GM04503 (cell line): ENCODE results near the gene URI1.

Experiments used
- DNase-seq: peaks from one replicate; pipeline ENCODE4 v3.0.0-alpha.2; 2012; ENCODE audit warnings: low read depth

The URI1 gene

DNA sequence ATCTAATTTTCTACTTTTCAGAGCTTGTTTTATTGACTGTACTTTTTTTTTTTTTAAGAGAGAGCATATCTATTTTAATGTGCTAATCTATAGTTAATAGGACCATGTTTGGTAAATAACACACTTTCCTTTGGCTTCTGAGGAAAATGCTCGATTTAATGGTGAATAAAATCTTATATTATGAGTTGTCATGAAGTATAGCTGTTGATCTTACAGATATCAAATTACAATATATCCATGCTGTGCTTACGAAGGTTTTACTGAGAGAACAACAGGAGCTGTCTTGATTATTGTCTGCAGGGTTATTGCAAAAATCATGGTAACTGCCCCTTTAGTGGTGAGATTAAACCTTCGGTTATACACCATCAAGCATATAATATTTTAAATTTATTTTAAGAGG, 29.6 kb downstream of the URI1 start:
- DNase-seq, result no peak

DNA sequence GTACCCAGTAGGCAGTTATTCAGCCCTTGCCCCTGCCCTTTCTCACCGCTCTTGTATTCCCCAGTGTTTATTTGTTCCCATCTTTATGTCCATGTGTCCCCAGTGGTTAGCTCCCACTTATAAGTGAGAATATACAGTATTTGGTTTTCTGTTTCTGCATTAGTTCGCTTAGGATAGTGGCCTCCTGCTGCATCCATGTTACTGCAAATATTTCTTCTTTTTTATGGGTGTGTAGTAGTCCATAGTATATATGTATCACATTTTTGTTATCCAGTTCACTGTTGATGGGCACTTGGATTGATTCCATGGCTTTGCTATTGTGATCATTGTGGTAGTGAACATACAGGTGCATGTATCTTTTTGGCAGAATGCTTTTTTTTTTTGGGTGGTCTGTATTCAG, 32.7 kb downstream of the URI1 start:
- DNase-seq, result no peak

DNA sequence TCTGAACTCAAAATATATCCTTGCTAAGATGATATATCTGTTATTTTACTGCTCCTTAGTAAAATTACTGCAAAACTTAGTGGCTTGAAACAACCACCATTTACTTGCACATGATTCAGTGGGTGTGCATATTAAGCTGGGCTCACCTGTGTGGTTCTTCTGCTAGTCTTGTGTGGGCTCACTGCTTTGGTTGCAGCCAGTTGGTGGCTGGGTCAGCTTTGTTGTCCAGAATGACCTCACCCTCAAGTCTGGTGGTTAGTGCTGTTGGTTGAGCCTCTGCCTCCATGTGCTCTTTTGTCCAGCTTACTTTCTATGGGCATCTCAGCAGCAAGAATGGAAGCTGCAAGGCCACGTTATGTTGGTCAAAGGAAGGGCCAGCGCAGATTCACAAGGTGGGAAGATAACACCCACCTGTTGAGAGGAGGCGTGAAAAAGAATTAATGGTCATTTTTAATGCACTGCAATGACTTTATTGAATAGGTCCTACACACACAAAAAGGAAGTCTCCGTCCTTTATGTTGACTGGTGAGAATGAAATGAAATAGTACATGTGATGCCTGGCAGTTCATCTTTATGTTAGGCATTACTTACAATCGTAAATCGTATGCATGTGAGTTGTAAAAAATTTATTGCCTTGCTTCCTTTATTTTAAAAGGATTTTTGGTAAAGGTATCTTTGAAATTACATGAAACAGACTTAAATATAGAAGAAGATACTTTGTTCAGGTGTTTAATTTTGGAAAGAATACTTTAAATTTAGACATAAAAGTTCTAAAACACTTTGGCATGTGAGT, 34.3 kb downstream of the URI1 start:
- DNase-seq, result no peak

DNA sequence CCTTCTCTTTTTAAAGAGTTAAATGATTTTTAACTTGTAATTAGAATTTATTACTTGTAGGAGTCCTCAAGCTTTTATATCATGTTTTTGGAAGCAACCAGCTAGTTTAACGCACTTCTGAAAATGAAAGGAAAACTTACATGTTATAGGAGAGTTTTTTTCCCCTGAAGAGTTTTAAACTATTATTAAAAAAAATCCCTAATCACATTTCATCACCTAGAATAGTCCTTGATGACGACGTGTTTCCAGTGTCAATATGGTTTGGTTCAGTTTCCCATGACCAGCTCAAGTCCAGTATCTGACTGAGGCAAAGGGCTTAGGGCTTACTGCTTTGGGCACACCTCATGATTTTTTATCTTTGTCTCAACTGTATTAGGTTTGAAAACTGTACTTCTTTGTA, 36.0 kb downstream of the URI1 start:
- no peak for DNase-seq

DNA sequence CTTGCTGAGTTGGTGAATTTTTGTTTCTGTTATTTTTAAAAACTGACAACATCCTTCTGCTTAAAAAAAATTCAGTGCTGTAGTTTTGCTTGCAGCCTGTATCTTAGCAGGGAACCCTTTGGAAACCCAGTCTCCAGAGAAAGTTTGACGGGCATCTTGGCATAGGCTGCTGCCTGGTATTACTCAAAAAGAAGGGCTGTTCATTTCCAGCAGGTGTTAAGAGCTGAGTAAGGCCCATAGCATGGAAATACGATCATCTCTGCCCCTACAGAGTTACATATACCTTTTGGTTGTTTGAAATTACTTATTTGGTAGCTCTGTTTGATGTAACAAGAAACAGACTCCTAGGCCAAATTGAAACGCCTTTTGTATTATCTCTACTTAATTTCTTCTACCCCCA, 41.5 kb downstream of the URI1 start:
- DNase-seq, result no peak

DNA sequence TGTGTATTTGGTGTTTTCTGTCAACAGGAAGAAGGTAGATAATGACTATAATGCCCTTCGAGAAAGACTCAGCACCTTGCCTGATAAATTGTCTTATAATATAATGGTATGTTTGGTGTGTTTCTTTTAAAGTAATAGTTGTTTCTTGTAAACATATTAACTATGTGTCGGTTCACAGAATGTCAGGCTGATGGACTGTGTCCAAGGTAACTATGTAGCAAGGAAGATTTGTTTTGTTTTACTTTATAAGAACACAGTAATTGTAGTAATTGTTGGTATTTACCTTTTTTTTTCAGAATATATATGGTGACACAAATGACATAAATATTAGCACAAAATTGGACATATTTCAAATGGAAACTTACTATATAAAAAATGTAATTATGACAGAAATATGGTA, 43.2 kb downstream of the URI1 start:
- no peak for DNase-seq

DNA sequence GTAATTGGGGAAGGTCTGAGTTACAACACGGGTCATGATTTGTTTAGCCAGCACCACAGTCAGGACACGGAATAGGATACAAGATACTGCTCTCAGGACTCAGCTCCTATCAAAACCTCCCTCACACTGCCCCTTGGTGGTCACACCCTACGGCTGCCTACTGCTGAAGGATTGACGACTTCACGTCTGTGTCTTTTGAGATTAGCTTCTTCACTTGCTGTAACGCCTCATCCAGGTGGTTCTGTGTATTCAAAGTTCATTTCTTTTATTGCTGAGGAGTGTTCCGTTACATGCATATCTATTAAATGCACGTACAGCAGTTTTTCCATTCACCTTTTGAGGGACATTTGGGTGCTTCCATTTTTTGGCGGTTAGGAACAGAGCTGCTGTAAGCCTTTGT, 46.3 kb downstream of the URI1 start:
- no peak for DNase-seq

DNA sequence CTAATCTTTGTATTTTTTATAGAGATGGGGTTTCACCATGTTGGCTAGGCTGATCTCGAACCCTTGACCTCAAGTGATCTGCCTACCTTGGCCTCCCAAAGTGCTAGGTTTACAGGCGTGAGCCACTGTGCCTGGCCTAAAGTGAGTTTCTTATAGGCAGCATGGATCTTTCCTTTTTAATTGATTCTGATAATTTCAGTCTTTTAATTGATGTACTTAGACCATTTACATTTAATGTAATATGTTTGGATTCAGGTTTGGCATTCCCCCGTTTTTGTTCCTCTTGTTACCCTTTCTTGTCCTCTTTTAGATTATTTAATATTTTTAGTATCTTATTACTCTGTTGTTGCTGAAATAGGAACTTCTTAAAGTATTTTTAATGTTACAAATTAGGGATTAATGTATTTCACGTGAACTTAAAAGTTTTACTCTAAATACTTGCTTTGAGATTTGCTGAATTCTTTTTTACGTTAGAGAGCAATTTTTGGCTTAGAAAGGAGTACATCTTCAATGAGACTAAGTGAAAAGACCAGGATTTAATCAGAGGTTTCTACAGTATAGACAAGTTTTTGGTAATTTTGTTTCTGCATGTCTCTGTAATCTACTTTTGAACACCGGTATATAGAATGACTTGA, 50.3 kb downstream of the URI1 start:
- no peak for DNase-seq

DNA sequence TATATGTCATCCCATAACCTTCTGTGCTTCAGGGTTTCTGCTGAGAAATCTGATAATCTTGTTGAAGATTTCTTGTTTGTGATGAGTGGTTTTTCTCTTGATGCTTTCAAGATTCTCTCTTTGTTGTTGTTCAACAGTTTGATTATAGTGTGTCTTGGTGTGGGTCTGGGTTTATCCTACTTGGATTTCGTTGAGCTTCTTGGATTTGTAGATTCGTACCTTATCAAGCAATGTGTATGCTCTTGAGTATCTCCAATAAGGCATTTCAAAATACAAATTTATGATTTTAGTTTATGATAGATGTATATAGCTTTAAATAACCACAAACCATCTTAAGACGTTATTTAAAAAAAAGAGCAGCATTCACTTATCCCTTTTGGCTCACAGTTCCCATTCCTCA, 57.5 kb downstream of the URI1 start:
- DNase-seq, result no peak

DNA sequence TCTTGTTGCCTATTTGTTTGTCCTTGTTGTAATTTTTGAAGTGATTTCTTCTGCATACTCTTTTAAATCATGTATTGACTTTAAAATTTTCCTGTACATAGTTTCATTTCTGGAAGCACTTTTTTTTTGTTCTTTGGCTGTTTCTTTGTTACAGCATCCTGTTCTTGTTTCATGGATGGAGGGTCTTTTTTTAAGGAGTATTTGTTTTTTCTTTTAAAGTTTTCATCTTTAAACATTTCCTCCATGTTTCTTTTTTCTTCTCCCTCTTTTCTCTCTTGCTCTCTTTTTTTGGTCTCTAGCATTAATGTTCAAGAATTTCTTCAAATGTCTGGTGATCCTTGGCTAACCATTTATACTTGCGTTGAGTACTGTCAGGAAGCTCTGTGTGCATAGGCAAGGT, 58.8 kb downstream of the URI1 start:
- no peak for DNase-seq

DNA sequence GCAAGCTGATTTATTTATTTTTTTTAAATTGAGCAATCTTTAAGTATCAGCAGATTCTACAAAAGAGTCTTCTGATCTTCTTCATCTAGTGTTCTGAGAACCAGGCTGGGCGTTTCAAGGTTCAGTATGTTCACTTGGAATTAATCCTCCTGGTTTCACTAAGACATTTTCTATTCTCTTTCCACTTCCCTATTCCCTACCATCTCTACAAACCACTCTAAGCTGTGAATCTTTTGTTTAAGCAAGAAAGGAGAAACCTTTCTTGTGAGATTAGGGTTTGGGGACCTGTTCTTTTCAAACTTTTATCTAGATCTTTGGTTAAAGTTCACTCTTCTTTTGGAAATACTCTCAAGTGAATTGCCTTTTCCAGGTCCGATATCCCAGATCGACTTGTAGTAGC, 59.3 kb downstream of the URI1 start:
- no peak for DNase-seq

DNA sequence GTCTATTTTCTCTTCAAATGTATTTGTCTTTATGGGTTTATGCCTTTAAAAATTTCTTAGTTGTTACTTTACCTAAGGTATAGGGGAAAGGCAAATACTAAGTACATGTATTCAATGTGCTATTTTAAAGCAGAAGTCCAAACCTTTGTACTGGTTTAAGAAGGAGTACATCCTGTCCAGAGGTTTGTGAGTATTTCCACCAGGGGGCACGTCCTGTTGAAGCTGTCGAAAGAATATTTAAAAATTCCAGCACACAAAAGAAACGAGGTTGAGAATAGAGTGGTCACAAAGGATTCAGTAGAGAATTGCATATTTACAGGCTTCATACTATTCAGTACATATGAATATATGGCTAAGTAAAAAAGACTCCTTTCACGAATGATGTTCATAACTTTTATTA, 59.8 kb downstream of the URI1 start:
- no peak for DNase-seq

DNA sequence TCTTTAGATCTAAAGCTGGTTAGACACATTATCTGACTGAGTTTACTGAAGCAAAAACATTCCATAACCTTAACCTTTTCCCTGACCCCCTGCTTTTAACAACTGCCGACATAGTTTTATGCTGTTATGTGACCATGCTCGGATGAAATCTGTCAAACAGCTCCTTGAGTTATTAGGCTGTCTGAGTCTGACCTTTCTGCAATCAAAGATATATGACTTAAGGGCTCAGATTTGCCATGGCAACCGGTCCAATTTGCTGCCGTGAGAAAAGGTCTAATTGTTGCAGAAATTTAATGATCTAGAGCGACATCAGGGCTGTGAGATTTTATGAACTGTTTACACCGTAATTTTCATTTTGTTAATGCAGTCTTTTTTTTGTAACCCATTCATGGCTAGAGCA, 61.8 kb downstream of the URI1 start:
- DNase-seq, result no peak

DNA sequence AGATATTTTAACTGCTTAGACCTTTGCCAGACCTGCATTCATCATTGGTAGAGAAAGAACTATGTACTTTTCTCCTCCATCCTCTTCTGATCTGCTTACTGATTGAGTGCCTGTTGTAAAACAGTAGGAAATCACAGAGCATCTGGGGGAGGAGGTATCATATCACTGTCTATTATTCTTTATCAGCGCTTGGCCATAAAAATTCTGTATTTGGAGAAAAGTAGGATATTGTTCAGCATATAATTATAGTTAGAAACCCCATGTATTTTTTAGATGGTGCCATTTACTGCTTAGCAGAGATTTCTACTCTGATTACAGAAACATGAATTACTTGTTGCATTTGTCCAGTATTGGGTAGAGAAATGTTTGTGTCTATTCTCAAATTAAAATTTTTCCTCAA, 62.4 kb downstream of the URI1 start:
- no peak for DNase-seq

DNA sequence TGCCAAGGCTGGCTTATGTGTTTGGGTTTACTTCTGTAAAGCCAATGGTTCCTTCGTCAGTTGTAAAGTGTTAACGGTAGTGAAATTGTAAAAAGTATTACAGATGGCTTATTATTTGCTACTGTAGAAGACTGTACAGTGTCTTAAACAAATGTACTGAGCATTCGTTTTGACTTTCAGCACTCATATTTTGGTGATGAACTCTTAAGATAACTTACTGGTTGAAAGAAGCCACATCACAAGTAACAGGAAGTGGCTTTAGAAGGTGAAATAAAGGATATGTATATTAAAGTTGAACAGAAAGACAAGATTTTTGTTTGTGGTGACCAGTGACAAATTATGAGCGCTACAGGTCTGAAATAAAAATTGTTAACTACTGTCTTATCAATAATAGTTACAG, 64.2 kb downstream of the URI1 start:
- no peak for DNase-seq

DNA sequence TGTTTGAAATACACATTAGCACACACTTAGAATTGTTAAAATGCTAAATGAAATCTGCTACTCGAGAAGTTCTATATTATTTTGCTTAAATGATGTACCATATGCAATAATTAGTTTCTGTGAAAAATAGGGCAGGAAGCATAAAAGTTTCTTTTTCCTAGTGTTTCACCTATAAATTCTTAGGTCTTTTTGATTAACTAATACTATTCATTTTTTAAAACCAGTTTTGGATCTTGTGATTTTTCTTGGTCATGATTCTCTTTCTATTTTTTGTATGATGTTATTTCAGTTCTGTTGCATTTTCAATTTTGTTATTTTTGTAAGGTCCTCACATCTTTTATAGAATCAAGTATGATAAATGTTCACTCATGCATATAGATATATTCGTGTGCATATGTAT, 66.1 kb downstream of the URI1 start:
- DNase-seq, result no peak

DNA sequence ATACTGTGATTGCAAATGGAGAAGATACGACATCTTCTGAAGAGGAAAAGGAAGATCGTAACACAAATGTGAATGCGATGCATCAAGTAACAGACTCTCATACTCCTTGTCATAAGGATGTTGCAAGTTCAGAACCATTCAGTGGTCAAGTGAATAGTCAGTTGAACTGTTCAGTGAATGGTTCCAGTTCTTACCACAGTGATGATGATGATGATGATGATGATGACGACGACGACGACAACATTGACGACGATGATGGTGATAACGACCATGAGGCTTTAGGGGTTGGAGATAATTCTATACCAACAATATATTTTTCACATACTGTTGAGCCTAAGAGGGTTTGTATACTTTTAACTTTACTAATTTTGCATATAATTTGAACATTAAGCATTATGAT, 67.0 kb downstream of the URI1 start:
- no peak for DNase-seq

DNA sequence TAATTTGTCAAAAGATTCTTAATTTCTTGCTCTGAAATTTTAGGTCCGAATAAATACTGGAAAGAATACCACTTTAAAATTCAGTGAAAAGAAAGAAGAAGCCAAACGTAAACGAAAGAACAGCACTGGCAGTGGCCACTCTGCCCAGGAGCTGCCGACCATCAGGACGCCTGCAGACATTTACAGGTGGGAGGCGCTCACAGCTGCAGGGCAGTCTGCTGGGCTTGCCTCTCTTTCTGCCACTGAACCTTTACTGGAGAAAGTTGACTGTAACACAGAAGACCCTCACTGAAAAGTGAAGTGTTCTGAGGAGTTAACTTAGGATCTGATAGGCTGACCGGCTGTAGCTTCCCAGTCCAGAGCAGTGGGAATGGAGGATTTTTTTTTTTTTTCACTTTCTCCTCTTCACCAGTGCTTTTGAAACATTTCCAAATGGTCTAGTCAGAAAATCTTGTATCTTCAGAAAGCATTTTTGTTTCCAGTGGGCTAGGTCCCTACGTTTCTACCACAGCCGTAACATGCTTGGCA, 69.1 kb downstream of the URI1 start:
- no peak for DNase-seq

DNA sequence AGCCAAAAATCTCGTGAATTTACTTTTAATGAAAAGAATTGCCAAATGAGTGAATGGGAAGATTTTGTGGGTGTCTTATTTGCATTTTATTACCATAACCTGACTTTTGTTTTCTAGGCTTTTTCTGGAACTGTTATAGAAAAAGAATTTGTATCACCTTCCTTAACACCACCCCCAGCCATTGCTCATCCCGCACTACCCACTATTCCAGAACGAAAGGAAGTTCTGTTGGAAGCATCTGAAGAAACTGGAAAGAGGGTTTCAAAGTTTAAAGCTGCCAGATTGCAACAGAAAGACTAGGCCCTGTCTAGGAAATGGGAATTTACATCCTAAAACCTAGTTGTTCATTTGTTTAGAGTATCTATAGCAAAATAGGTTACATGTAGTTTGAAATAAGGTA, 72.7 kb downstream of the URI1 start:
- DNase-seq, result no peak

DNA sequence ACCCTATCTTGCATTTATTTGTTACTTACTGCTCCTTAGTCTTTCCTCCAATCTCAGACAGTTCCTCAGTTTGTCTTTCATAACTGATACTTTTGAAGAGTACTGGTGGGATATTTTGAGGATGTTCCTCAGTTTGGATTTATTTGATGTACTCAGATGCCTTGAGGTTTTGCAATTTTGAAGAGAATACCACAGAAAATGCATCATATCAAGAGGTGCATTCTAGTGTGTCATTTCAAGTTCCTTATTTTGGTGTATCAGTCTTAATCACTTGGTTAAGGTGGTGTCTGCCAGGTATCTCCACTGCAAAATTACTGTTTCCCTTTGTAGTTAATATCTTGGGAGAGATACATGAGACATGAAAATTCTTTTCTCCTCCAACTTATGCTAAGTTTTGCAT, 75.1 kb downstream of the URI1 start:
- no peak for DNase-seq

DNA sequence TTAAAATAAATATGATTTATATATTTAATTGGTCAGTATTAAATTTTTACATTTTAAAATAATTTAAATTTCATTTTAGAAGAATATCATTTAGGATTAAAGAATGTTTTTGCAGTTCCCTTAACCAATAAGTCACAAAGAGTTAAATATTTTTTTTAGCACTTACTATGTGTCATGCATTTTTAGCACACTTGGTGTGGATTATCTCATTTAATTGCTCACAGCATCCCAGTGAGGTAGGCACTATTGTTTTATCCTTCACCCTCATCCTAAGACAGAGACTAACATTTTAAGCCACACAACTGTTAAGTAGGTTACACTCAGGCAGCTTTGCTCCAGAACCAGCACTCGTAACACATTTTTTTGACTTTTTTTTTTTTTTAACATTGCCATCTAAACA, 78.2 kb downstream of the URI1 start:
- no peak for DNase-seq

DNA sequence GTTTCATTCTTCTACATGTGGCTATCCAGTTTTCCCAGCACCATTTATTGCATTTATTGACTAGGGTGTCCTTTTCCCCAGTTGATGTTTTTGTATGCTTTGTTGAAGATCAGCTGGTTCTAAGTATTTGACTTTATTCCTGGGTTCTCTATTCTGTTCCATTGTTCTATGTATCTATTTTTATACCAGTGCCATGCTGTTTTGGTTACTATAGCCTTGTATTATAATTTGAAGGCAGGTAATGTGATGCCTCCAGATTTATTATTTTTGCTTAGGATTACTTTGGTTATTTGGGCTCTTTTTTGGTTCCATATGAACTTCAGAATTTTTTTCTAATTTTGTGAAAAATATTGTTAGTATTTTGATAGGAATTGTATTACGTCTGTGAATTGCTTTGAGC, 80.6 kb downstream of the URI1 start:
- no peak for DNase-seq

DNA sequence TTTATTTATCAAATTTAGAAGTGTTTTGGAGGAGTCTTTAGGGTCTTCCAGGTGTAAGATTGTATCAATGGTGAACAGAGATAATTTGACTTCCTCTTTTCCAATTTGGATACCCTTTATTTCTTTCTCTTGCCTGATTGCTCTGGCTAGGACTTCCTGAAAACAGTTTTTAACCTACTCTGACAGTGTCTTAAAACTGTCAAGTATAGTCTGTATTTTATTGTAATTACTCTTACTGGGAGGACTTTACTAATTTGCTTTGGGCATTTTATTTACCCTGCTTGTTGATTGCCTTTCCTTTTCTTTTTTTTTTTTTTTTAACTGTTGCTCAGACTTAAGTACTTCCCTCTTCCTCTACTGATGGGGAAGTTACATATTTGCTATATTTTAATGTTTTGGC, 81.3 kb downstream of the URI1 start:
- no peak for DNase-seq

DNA sequence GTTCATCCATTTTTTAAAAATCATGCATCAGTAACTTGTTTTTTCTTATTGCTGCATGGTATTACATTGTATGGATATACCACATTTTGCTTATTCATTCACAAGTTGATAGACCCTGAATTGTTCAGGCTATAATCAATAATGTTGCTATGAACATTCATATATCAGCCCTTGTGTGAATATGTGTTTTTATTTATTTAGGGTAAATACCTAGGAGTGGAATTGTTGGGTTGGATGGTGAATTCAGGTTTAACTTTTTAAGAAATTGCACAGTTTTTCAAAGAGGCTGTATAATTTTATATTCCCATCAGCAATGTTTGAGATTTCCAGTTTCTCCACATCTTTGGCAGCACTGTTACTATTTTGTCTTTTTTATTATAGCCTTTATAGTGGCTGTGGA, 82.1 kb downstream of the URI1 start:
- no peak for DNase-seq
